HepG2 (cell line): ENCODE data around the gene NFKBIZ. TPM values are rescaled to one million over a fixed set of nuclear protein-coding genes. Genes with fewer than 3 reads are reported as not detected.
A peak's percentile ranks its signal among the peaks of the same experiment; 100 is the strongest.

Source experiments
- CCAR2 ChIP-seq: fragments of 200-400 bp; formaldehyde crosslinking; optimal IDR thresholded peaks from 2 replicates; pipeline ENCODE3; 2018; ENCODE audit warnings: low read depth, mild to moderate bottlenecking, low read length, moderate library complexity
- CHD2 ChIP-seq: IDR thresholded peaks from 2 replicates; pipeline ENCODE4 v1.6.1; 2011; ENCODE audit warnings: low read depth, low read length, improper control_type of control experiment
- CHD4 ChIP-seq: fragments of 200-600 bp; sonication (generic); IDR thresholded peaks from 2 replicates; pipeline ENCODE4 v1.7.0; 2017; ENCODE audit warnings: mild to moderate bottlenecking, low read length, borderline replicate concordance
- GFI1 ChIP-seq: sonication (generic); formaldehyde crosslinking; IDR thresholded peaks from 2 replicates; pipeline ENCODE4 v1.5.0; 2020; ENCODE audit warnings: missing genetic modification reagents, mild to moderate bottlenecking, borderline replicate concordance
- HMG20A ChIP-seq: IDR thresholded peaks from 2 replicates; pipeline ENCODE4 v1.6.1; 2016; ENCODE audit warnings: borderline replicate concordance
- JARID2 ChIP-seq: sonication (generic); formaldehyde crosslinking; IDR thresholded peaks from 2 replicates; pipeline ENCODE4 v1.8.1; 2023; ENCODE audit warnings: missing genetic modification reagents, inconsistent platforms; ENCODE audit not compliant: insufficient replicate concordance
- RARA ChIP-seq: IDR thresholded peaks from 2 replicates; pipeline ENCODE4 v1.6.1; 2016; ENCODE audit warnings: missing genetic modification reagents, missing compliant biosample characterization
- SATB2 ChIP-seq: sonication (generic); formaldehyde crosslinking; IDR thresholded peaks from 2 replicates; pipeline ENCODE4 v1.5.0; 2020; ENCODE audit warnings: missing genetic modification reagents
- TSC22D2 ChIP-seq: sonication (generic); formaldehyde crosslinking; IDR thresholded peaks from 2 replicates; pipeline ENCODE4 v1.5.1; 2020; ENCODE audit warnings: missing genetic modification reagents, mild to moderate bottlenecking, borderline replicate concordance
- ZNF180 ChIP-seq: sonication (generic); formaldehyde crosslinking; IDR thresholded peaks from 2 replicates; pipeline ENCODE4 v1.4.0; 2020; ENCODE audit warnings: low read depth, missing genetic modification reagents, borderline replicate concordance
- ZNF234 ChIP-seq: sonication (generic); formaldehyde crosslinking; conservative IDR thresholded peaks from 2 replicates; pipeline ENCODE4 v1.5.1; 2020; ENCODE audit warnings: mild to moderate bottlenecking, missing genetic modification reagents
- ZNF510 ChIP-seq: sonication (generic); formaldehyde crosslinking; IDR thresholded peaks from 2 replicates; pipeline ENCODE4 v1.4.0; 2020; ENCODE audit warnings: low read depth, mild to moderate bottlenecking, missing genetic modification reagents
- ZNF605 ChIP-seq: sonication (generic); formaldehyde crosslinking; IDR thresholded peaks from 2 replicates; pipeline ENCODE4 v1.8.0; 2022; ENCODE audit warnings: mild to moderate bottlenecking, missing genetic modification reagents
- ZSCAN12 ChIP-seq: sonication (generic); formaldehyde crosslinking; IDR thresholded peaks from 2 replicates; pipeline ENCODE4 v1.9.0; 2021; ENCODE audit warnings: mild to moderate bottlenecking, missing genetic modification reagents
- ZSCAN25 ChIP-seq: sonication (generic); formaldehyde crosslinking; IDR thresholded peaks from 2 replicates; pipeline ENCODE4 v1.8.0; 2022; ENCODE audit warnings: mild to moderate bottlenecking, missing genetic modification reagents
- polyA plus RNA-seq, 8 experiments: library from polyadenylated mRNA; depleted of rRNA in 3 of 8; stranded (reverse) in 7 of 8; unstranded in 1 of 8; fragments of >200 nt; fragmentation: Illumina TruSeq in 4 of 8; extraction: Trizol in 4 of 8; gene quantifications; 2 replicates each; pipeline versions ENCODE4 v1.2.1 to v1.2.3, GENCODE V29; 2011 to 2016; ENCODE audit warnings: low read depth in 4 of 8, missing spikeins in 1 of 8, mixed read lengths in 1 of 8; ENCODE audit not compliant: insufficient read depth in 1 of 8
- total RNA-seq, 5 experiments: library from RNA; depleted of rRNA; stranded (reverse); fragments of >200 nt; fragmentation: Illumina TruSeq; extraction: Trizol; gene quantifications; 2 replicates each; pipeline ENCODE4 v1.2.3, GENCODE V29; 2016; ENCODE audit warnings: low read depth in 1 of 5
- TF ChIP-seq, protein P1 (sequence below): sonication (generic); formaldehyde crosslinking; IDR thresholded peaks from 2 replicates; pipeline ENCODE4 v1.4.0; 2020; ENCODE audit warnings: low read depth, missing genetic modification reagents
- TF ChIP-seq, protein P2 (sequence below): sonication (generic); formaldehyde crosslinking; IDR thresholded peaks from 2 replicates; pipeline ENCODE4 v1.4.0; 2020; ENCODE audit warnings: missing genetic modification reagents, borderline replicate concordance
- TF ChIP-seq, protein P3 (sequence below): sonication (generic); formaldehyde crosslinking; IDR thresholded peaks from 2 replicates; pipeline ENCODE4 v1.4.0; 2020; ENCODE audit warnings: missing genetic modification reagents, low read depth, mild to moderate bottlenecking, borderline replicate concordance

The NFKBIZ gene
- total and polyA plus RNA-seq, 2 of the 13 experiments (the other 11 are each of a cell fraction or from before 2014, with no cell fraction given), result 25.9 to 60.6 TPM

DNA sequence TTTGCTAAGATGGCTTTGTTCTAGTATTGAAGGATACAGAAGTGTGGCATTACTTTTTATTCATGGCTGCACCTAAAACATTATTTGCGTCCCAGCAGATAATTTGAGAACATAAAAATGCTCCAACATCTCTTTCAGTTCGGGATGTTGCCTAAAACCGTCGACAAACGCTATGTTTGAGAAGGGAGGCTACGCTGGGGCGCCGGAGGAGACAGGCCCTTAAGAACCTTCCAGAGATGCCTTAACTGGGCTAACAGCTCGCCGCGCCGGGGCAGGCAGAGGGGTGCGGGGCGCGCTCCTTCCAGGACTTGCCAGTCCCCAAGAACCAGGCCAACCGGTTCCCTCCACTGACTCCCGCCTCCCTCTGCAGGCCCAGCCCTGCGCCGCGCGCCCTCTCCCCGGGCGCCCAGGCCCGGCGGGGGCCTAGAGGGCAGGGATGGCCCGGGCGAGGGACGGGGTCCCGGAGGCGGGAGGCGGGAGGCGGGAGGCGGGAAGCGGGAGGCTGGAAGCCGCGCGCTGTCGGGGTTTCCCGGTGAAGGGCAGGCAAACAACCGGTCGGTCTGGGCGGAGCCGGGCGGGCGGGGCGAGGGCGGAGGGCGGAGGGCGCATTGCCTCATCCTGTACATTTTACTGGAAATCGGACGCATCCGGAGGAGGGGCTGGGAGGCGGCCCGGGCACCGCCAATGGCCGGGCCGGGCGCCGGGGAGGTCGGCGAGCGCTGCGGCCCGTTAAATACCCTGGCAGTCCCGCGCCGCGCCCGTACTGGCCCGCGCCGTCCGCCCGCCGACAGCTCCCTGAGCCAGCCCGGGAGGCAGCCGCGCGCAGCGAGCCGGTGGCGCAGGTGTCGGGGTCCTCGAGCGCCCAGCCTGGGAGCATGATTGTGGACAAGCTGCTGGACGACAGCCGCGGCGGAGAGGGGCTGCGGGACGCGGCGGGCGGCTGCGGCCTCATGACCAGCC, at the start of gene NFKBIZ (continued):
- TF ChIP-seq ZNF180 (CRISPR knock-in tag), result no peak
- TF ChIP-seq HMG20A (CRISPR knock-in tag), result no peak
- TF ChIP-seq, protein P1, sequence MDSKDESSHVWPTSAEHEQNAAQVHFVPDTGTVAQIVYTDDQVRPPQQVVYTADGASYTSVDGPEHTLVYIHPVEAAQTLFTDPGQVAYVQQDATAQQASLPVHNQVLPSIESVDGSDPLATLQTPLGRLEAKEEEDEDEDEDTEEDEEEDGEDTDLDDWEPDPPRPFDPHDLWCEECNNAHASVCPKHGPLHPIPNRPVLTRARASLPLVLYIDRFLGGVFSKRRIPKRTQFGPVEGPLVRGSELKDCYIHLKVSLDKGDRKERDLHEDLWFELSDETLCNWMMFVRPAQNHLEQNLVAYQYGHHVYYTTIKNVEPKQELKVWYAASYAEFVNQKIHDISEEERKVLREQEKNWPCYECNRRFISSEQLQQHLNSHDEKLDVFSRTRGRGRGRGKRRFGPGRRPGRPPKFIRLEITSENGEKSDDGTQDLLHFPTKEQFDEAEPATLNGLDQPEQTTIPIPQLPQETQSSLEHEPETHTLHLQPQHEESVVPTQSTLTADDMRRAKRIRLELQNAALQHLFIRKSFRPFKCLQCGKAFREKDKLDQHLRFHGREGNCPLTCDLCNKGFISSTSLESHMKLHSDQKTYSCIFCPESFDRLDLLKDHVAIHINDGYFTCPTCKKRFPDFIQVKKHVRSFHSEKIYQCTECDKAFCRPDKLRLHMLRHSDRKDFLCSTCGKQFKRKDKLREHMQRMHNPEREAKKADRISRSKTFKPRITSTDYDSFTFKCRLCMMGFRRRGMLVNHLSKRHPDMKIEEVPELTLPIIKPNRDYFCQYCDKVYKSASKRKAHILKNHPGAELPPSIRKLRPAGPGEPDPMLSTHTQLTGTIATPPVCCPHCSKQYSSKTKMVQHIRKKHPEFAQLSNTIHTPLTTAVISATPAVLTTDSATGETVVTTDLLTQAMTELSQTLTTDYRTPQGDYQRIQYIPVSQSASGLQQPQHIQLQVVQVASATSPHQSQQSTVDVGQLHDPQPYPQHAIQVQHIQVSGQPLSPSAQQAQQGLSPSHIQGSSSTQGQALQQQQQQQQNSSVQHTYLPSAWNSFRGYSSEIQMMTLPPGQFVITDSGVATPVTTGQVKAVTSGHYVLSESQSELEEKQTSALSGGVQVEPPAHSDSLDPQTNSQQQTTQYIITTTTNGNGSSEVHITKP (CRISPR knock-in tag), result no peak
- TF ChIP-seq GFI1, result peak; percentile 44; the same call in 1 of the 2 replicates
- TF ChIP-seq ZNF234 (CRISPR knock-in tag), result no peak
- TF ChIP-seq CHD2, result no peak
- TF ChIP-seq ZSCAN25 (CRISPR knock-in tag), result no peak; the same call in 1 of the 2 replicates
- no peak for TF ChIP-seq JARID2 (CRISPR knock-in tag)
- no peak for TF ChIP-seq ZNF605 (CRISPR knock-in tag)
- no peak for TF ChIP-seq ZNF510 (CRISPR knock-in tag)
- no peak for TF ChIP-seq TSC22D2
- TF ChIP-seq, protein P2, sequence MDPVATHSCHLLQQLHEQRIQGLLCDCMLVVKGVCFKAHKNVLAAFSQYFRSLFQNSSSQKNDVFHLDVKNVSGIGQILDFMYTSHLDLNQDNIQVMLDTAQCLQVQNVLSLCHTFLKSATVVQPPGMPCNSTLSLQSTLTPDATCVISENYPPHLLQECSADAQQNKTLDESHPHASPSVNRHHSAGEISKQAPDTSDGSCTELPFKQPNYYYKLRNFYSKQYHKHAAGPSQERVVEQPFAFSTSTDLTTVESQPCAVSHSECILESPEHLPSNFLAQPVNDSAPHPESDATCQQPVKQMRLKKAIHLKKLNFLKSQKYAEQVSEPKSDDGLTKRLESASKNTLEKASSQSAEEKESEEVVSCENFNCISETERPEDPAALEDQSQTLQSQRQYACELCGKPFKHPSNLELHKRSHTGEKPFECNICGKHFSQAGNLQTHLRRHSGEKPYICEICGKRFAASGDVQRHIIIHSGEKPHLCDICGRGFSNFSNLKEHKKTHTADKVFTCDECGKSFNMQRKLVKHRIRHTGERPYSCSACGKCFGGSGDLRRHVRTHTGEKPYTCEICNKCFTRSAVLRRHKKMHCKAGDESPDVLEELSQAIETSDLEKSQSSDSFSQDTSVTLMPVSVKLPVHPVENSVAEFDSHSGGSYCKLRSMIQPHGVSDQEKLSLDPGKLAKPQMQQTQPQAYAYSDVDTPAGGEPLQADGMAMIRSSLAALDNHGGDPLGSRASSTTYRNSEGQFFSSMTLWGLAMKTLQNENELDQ (CRISPR knock-in tag), result no peak
- TF ChIP-seq CCAR2, result no peak
- TF ChIP-seq, protein P3, sequence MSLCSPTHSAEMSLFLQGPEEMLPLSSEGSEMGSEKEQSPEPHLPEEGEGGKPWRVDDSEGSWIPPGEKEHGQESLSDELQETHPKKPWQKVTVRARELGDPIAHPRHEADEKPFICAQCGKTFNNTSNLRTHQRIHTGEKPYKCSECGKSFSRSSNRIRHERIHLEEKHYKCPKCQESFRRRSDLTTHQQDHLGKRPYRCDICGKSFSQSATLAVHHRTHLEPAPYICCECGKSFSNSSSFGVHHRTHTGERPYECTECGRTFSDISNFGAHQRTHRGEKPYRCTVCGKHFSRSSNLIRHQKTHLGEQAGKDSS (CRISPR knock-in tag), result no peak
- no peak for TF ChIP-seq SATB2 (CRISPR knock-in tag)
- no peak for TF ChIP-seq CHD4
- TF ChIP-seq ZSCAN12 (CRISPR knock-in tag), result no peak
- peak; percentile 62 for TF ChIP-seq RARA (CRISPR knock-in tag)
